Transverse colon (tissue), 3 donors: ENCODE data around the gene PLCL1.

Experiments used
- EP300 ChIP-seq: sonication (generic); formaldehyde crosslinking; IDR thresholded peaks from one replicate; pipeline ENCODE4 v1.6.1; 2017; ENCODE audit warnings: antibody characterized with exemption, low read depth
- POLR2A ChIP-seq: fragments of 450-650 bp; IDR thresholded peaks from one replicate; pipeline ENCODE4 v1.6.1; 2016; ENCODE audit warnings: antibody characterized with exemption, mild to moderate bottlenecking, moderate library complexity
- TF ChIP-seq, protein P1 (sequence below), 5 experiments: fragments of 200-600 bp in 3 of 5; fragments of 450-650 bp in 2 of 5; sonication (generic) in 3 of 5; IDR thresholded peaks; 1 replicate in 2 of 5; 2 replicates in 3 of 5; pipeline ENCODE4 v1.5.1; 2016 to 2017; ENCODE audit warnings: antibody characterized with exemption in 5 of 5, inconsistent platforms in 3 of 5, mild to moderate bottlenecking in 2 of 5, moderate library complexity in 1 of 5

GRCh38 chr2:198059800-198060199 lies 255.4 kb downstream of the PLCL1 start:
- TF ChIP-seq, protein P1, sequence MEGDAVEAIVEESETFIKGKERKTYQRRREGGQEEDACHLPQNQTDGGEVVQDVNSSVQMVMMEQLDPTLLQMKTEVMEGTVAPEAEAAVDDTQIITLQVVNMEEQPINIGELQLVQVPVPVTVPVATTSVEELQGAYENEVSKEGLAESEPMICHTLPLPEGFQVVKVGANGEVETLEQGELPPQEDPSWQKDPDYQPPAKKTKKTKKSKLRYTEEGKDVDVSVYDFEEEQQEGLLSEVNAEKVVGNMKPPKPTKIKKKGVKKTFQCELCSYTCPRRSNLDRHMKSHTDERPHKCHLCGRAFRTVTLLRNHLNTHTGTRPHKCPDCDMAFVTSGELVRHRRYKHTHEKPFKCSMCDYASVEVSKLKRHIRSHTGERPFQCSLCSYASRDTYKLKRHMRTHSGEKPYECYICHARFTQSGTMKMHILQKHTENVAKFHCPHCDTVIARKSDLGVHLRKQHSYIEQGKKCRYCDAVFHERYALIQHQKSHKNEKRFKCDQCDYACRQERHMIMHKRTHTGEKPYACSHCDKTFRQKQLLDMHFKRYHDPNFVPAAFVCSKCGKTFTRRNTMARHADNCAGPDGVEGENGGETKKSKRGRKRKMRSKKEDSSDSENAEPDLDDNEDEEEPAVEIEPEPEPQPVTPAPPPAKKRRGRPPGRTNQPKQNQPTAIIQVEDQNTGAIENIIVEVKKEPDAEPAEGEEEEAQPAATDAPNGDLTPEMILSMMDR (IDR thresholded peaks at IDR 0.05) = no peak
- TF ChIP-seq EP300 = no peak
- TF ChIP-seq POLR2A = no peak
